Fibroblast of lung (primary cell): ENCODE data around the gene APBA2.

Experiments used
- CTCF ChIP-seq, 2 donors: IDR thresholded peaks in 1 of 2; conservative IDR thresholded peaks in 1 of 2; 1 replicate in 1 of 2; 2 replicates in 1 of 2; pipeline ENCODE4 v1.5.1; 2011 to 2012; ENCODE audit warnings: low read length in 2 of 2, control low read depth in 1 of 2, inconsistent platforms in 1 of 2, low read depth in 1 of 2, mild to moderate bottlenecking in 1 of 2
- EZH2 ChIP-seq: IDR thresholded peaks from 2 replicates; pipeline ENCODE4 v1.5.1; 2012; ENCODE audit warnings: low read length, control low read depth, mild to moderate bottlenecking; ENCODE audit errors: missing control alignments

GRCh38 chr15:29139540-29140459 is 254.0 kb downstream of the APBA2 start:
- TF ChIP-seq CTCF (conservative IDR thresholded peaks at IDR 0.05 in 1 of 2, IDR thresholded peaks at IDR 0.05 in 1 of 2; ENCODE audit: low read depth in 1 of 2, low read length in 2 of 2) (peak; percentile 62 to 80), EZH2 (no peak)
